Measurements from ENCODE around the gene SLC7A1. TPM values are rescaled to one million over a fixed set of nuclear protein-coding genes. Genes with fewer than 3 reads are reported as not detected.

The SLC7A1 gene
- total and polyA plus RNA-seq, 2 experiments from 2014 or later = 23.0 to 74.7 TPM

DNA sequence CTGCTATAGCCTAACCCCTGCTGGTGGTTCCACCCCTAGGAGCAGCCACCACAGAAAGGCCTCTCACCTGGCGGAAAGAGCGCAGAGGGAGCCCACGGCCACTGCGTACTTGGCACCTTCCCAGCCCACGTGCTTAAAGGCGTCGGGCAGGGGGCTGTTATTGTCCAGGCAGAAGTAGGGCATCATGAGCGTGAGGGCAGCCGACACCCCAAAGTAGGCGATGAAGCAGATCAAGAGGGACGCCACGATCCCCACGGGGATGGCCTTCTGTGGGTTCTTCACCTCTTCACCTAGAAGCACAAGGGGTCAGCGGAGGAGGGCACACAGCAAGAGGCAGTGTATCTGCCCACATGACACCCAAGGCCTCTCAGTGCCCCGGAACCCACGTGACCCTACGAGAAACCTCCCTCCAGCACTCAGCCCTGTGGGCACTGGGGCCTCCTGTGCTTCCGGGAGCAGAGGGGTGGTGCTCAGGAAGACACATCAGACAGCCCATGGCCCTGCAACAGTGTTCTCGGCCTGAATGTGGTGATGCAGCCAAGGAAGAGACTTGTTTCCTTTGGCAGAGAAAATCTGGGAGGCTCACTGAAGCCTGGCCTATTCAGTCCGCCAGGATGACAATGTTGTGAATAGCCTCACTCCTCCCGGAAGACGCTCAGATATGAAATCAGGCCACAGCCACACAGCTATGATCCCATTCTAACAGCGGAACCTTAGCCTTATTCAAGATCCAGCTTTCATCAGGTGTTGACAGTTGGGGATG lies 72.1 kb downstream of the SLC7A1 start (continued):
- TF ChIP-seq, protein P1, sequence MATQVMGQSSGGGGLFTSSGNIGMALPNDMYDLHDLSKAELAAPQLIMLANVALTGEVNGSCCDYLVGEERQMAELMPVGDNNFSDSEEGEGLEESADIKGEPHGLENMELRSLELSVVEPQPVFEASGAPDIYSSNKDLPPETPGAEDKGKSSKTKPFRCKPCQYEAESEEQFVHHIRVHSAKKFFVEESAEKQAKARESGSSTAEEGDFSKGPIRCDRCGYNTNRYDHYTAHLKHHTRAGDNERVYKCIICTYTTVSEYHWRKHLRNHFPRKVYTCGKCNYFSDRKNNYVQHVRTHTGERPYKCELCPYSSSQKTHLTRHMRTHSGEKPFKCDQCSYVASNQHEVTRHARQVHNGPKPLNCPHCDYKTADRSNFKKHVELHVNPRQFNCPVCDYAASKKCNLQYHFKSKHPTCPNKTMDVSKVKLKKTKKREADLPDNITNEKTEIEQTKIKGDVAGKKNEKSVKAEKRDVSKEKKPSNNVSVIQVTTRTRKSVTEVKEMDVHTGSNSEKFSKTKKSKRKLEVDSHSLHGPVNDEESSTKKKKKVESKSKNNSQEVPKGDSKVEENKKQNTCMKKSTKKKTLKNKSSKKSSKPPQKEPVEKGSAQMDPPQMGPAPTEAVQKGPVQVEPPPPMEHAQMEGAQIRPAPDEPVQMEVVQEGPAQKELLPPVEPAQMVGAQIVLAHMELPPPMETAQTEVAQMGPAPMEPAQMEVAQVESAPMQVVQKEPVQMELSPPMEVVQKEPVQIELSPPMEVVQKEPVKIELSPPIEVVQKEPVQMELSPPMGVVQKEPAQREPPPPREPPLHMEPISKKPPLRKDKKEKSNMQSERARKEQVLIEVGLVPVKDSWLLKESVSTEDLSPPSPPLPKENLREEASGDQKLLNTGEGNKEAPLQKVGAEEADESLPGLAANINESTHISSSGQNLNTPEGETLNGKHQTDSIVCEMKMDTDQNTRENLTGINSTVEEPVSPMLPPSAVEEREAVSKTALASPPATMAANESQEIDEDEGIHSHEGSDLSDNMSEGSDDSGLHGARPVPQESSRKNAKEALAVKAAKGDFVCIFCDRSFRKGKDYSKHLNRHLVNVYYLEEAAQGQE (IDR thresholded peaks at IDR 0.05; ENCODE audit: unreplicated experiment) = no peak
- TF ChIP-seq ZNF114 (CRISPR knock-in tag; IDR thresholded peaks at IDR 0.05) (no peak), JUNB (IDR thresholded peaks at IDR 0.05; ENCODE audit: unreplicated experiment) (no peak)

DNA sequence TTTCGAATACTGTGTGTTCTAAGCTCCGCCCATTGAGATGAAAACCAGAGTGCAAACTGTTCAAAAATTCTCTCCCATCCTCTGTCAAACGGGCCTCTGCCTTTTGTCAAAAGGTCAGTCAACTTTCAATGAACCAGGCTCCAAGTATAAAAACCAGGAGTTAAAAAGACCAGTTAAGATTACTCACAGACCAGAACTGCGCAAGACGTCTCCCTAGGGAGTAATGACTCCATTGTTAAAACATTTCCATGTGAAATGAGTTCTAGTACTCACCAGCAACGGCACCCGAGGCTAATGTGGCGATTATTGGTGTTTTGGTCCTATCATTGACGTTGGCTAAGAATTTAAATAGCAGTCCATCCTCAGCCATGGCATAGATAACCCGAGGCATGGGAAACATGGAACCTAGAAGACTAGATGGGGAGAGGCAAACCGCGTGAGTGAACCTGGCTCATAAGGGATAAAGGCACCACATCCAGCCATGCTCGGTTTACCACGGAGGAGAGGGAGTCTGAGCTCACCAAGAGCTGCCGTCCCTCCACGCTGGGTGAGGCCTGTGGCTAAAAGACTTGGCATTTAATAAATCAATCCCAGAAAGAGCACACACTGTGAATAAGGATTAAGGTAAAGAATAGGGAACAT lies 73.3 kb downstream of the SLC7A1 start:
- no peaks in the 10 kb centered on the region for H3K27me3 ChIP-seq (ENCODE audit: insufficient read depth)
- Mint-ChIP-seq H3K36me3 (ENCODE audit: low read depth) (peaks cover 84% of the 10 kb centered on the region), H3K9me3 (no peaks in the 10 kb centered on the region), H3K4me1 (0 out of 3 replicates have a peak, but pooled peaks cover 6% of the 10 kb centered on the region), H3K27me3 (ENCODE audit: insufficient read depth, low read depth, poor library complexity) (peaks cover 7% of the 10 kb centered on the region), H3K27ac (peak overlapping the region; percentile 27; the same call in 1 of the 2 replicates), H3K4me3 (no peak overlapping the region)
- no peak overlapping the region for H3K4me3 ChIP-seq
- peaks cover 9% of the 10 kb centered on the region for H3K79me2 ChIP-seq (replicated peaks; ENCODE audit: insufficient read depth)
- ATAC-seq (no peak), DNase-seq (ENCODE audit: low spot score) (no peak)
- no peak overlapping the region for H3K27ac ChIP-seq (ENCODE audit: low read depth)
- no peak overlapping the region for H2AFZ ChIP-seq
- H4K20me1 ChIP-seq (replicated peaks; ENCODE audit: insufficient read depth) = peaks cover 23% of the 10 kb centered on the region
- H3K36me3 ChIP-seq (ENCODE audit: insufficient read depth) = peaks cover 34% of the 10 kb centered on the region
- no peaks in the 10 kb centered on the region for H3K9me2 ChIP-seq (ENCODE audit: insufficient read depth)
- no peak overlapping the region for H3K4me2 ChIP-seq
- no peaks in the 10 kb centered on the region for H3F3A ChIP-seq (replicated peaks; ENCODE audit: low read depth)
- no peaks in the 10 kb centered on the region for H3K4me1 ChIP-seq (ENCODE audit: insufficient read depth)
- TF ChIP-seq, protein P2, sequence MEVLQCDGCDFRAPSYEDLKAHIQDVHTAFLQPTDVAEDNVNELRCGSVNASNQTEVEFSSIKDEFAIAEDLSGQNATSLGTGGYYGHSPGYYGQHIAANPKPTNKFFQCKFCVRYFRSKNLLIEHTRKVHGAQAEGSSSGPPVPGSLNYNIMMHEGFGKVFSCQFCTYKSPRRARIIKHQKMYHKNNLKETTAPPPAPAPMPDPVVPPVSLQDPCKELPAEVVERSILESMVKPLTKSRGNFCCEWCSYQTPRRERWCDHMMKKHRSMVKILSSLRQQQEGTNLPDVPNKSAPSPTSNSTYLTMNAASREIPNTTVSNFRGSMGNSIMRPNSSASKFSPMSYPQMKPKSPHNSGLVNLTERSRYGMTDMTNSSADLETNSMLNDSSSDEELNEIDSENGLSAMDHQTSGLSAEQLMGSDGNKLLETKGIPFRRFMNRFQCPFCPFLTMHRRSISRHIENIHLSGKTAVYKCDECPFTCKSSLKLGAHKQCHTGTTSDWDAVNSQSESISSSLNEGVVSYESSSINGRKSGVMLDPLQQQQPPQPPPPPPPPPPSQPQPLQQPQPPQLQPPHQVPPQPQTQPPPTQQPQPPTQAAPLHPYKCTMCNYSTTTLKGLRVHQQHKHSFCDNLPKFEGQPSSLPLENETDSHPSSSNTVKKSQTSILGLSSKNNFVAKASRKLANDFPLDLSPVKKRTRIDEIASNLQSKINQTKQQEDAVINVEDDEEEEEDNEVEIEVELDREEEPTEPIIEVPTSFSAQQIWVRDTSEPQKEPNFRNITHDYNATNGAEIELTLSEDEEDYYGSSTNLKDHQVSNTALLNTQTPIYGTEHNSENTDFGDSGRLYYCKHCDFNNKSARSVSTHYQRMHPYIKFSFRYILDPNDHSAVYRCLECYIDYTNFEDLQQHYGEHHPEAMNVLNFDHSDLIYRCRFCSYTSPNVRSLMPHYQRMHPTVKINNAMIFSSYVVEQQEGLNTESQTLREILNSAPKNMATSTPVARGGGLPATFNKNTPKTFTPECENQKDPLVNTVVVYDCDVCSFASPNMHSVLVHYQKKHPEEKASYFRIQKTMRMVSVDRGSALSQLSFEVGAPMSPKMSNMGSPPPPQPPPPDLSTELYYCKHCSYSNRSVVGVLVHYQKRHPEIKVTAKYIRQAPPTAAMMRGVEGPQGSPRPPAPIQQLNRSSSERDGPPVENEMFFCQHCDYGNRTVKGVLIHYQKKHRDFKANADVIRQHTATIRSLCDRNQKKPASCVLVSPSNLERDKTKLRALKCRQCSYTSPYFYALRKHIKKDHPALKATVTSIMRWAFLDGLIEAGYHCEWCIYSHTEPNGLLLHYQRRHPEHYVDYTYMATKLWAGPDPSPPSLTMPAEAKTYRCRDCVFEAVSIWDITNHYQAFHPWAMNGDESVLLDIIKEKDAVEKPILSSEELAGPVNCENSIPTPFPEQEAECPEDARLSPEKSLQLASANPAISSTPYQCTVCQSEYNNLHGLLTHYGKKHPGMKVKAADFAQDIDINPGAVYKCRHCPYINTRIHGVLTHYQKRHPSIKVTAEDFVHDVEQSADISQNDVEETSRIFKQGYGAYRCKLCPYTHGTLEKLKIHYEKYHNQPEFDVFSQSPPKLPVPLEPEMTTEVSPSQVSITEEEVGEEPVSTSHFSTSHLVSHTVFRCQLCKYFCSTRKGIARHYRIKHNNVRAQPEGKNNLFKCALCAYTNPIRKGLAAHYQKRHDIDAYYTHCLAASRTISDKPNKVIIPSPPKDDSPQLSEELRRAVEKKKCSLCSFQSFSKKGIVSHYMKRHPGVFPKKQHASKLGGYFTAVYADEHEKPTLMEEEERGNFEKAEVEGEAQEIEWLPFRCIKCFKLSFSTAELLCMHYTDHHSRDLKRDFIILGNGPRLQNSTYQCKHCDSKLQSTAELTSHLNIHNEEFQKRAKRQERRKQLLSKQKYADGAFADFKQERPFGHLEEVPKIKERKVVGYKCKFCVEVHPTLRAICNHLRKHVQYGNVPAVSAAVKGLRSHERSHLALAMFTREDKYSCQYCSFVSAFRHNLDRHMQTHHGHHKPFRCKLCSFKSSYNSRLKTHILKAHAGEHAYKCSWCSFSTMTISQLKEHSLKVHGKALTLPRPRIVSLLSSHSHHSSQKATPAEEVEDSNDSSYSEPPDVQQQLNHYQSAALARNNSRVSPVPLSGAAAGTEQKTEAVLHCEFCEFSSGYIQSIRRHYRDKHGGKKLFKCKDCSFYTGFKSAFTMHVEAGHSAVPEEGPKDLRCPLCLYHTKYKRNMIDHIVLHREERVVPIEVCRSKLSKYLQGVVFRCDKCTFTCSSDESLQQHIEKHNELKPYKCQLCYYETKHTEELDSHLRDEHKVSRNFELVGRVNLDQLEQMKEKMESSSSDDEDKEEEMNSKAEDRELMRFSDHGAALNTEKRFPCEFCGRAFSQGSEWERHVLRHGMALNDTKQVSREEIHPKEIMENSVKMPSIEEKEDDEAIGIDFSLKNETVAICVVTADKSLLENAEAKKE (CRISPR knock-in tag; IDR thresholded peaks at IDR 0.05) = no peak
- no peak for TF ChIP-seq POLR2AphosphoS5 (IDR thresholded peaks at IDR 0.05; ENCODE audit: low read depth)
- TF ChIP-seq JUNB (IDR thresholded peaks at IDR 0.05; ENCODE audit: unreplicated experiment) = no peak
- no peak for TF ChIP-seq EZH2phosphoT487 (IDR thresholded peaks at IDR 0.05; ENCODE audit: unreplicated experiment)
- no peak for TF ChIP-seq ZNF114 (CRISPR knock-in tag; IDR thresholded peaks at IDR 0.05)
- no peak for TF ChIP-seq NANOG (IDR thresholded peaks at IDR 0.05; ENCODE audit: borderline replicate concordance)
- TF ChIP-seq STAT1 (IDR thresholded peaks at IDR 0.05; ENCODE audit: unreplicated experiment) = no peak
- no peak for TF ChIP-seq ZNF331 (CRISPR knock-in tag; IDR thresholded peaks at IDR 0.05; ENCODE audit: low read depth)
- TF ChIP-seq, protein P1 (IDR thresholded peaks at IDR 0.05; ENCODE audit: unreplicated experiment) = no peak
